Hepatocyte (in vitro differentiated cells): ENCODE results near the gene FAN1. TPM values are rescaled to one million over a fixed set of nuclear protein-coding genes. Genes with fewer than 3 reads are reported as not detected.

Experiments
- DNase-seq: peaks from one replicate; pipeline ENCODE4 v3.0.0-alpha.2; 2016; ENCODE audit warnings: low spot score
- H2AFZ ChIP-seq: fragments of 200-600 bp; sonication (generic); 2 replicates; pipeline ENCODE4 v1.6.0; 2016; ENCODE audit warnings: antibody characterized with exemption, mild to moderate bottlenecking
- H3K27ac ChIP-seq: fragments of 200-600 bp; sonication (generic); 2 replicates; pipeline ENCODE4 v1.5.1; 2016; ENCODE audit warnings: mild to moderate bottlenecking
- H3K27me3 ChIP-seq: fragments of 200-600 bp; sonication (generic); 2 replicates; pipeline ENCODE4 v1.6.1; 2016
- H3K36me3 ChIP-seq: fragments of 200-600 bp; sonication (generic); replicated peaks from 2 replicates; pipeline ENCODE4 v1.5.1; 2016; ENCODE audit warnings: low read depth; ENCODE audit not compliant: insufficient read depth
- H3K4me1 ChIP-seq: fragments of 200-600 bp; sonication (generic); 2 replicates; pipeline ENCODE4 v1.5.1; 2016; ENCODE audit warnings: mild to moderate bottlenecking, moderate library complexity; ENCODE audit not compliant: insufficient read depth
- H3K4me2 ChIP-seq: fragments of 200-600 bp; sonication (generic); 2 replicates; pipeline ENCODE4 v1.6.0; 2016
- H3K4me3 ChIP-seq: fragments of 200-600 bp; sonication (generic); 2 replicates; pipeline ENCODE4 v1.5.1; 2016; ENCODE audit warnings: mild to moderate bottlenecking
- H3K79me2 ChIP-seq: fragments of 200-600 bp; sonication (generic); 2 replicates; pipeline ENCODE4 v1.6.0; 2017; ENCODE audit warnings: mild to moderate bottlenecking
- H3K9me2 ChIP-seq: fragments of 200-600 bp; sonication (generic); replicated peaks from 2 replicates; pipeline ENCODE4 v1.6.0; 2017; ENCODE audit warnings: mild to moderate bottlenecking; ENCODE audit not compliant: insufficient read depth
- H3K9me3 ChIP-seq: fragments of 200-600 bp; sonication (generic); 2 replicates; pipeline ENCODE4 v1.5.1; 2016; ENCODE audit warnings: low read depth, mild to moderate bottlenecking
- H4K20me1 ChIP-seq: fragments of 200-600 bp; sonication (generic); 2 replicates; pipeline ENCODE4 v1.6.0; 2016; ENCODE audit warnings: mild to moderate bottlenecking; ENCODE audit not compliant: insufficient read depth, poor library complexity, severe bottlenecking
- CTCF ChIP-seq: fragments of 200-600 bp; sonication (generic); IDR thresholded peaks from 2 replicates; pipeline ENCODE4 v1.5.1; 2016; ENCODE audit warnings: antibody characterized with exemption, mild to moderate bottlenecking; ENCODE audit not compliant: poor library complexity
- EZH2 ChIP-seq: fragments of 200-600 bp; sonication (generic); IDR thresholded peaks from 2 replicates; pipeline ENCODE4 v1.6.1; 2016; ENCODE audit warnings: antibody characterized with exemption, mild to moderate bottlenecking, borderline replicate concordance
- EZH2phosphoT487 ChIP-seq: fragments of 200-600 bp; sonication (generic); IDR thresholded peaks from one replicate; pipeline ENCODE4 v1.6.1; 2018; ENCODE audit warnings: antibody characterized with exemption, mild to moderate bottlenecking, low read depth, moderate library complexity; ENCODE audit not compliant: unreplicated experiment, severe bottlenecking
- WGBS: methylation state at CpG from one replicate; pipeline ENCODE4 v1.1.6; 2016; ENCODE audit warnings: low lambda C conversion rate; ENCODE audit errors: missing lambda C conversion rate; 5-methylcytosine and 5-hydroxymethylcytosine counted together
- polyA plus RNA-seq: library from polyadenylated mRNA; unstranded; fragments of >200 nt; fragmentation: Nextera tagmentation; extraction: Ambion mirVana; gene quantifications from 2 replicates; pipeline ENCODE4 v1.2.1, GENCODE V29; 2016
- total RNA-seq: library from RNA; depleted of rRNA; stranded (reverse); fragments of >200 nt; gene quantifications from 2 replicates; pipeline ENCODE4 v1.2.3, GENCODE V29; 2014

The FAN1 gene
- total and polyA plus RNA-seq, 2 experiments from 2014 or later = 8.3 to 19.2 TPM

- H3K9me3 ChIP-seq = no peaks in the 10 kb centered on the region
- H3K4me2 ChIP-seq = no peak overlapping the region
- no peaks in the 10 kb centered on the region for H3K36me3 ChIP-seq
- no peak overlapping the region for H2AFZ ChIP-seq
- WGBS = 77% methylated on average over 7 of the region's 7 CpGs
- H3K27ac ChIP-seq = peak overlapping the region; percentile 12
- no peak for DNase-seq
- no peaks in the 10 kb centered on the region for H3K79me2 ChIP-seq
- H3K4me3 ChIP-seq = no peak overlapping the region
- no peak for TF ChIP-seq EZH2phosphoT487
- no peak for TF ChIP-seq CTCF
- no peak for TF ChIP-seq EZH2
- no peaks in the 10 kb centered on the region for H3K9me2 ChIP-seq
- H3K27me3 ChIP-seq = no peaks in the 10 kb centered on the region
- H3K4me1 ChIP-seq = peaks cover 5% of the 10 kb centered on the region
- H4K20me1 ChIP-seq = no peaks in the 10 kb centered on the region
Observed at GRCh38 chr15:30923429-30923828, 19.7 kb downstream of the FAN1 start.

GRCh38 chr15:30924353-30924752 is 20.6 kb downstream of the FAN1 start:
- Histone ChIP-seq H3K4me2 (no peak overlapping the region), H3K36me3 (no peaks in the 10 kb centered on the region), H4K20me1 (no peaks in the 10 kb centered on the region), H3K27ac (no peak overlapping the region), H3K27me3 (no peaks in the 10 kb centered on the region), H3K79me2 (no peaks in the 10 kb centered on the region), H3K9me3 (no peaks in the 10 kb centered on the region), H3K4me1 (peaks cover 5% of the 10 kb centered on the region), H3K9me2 (no peaks in the 10 kb centered on the region), H2AFZ (no peak overlapping the region), H3K4me3 (no peak overlapping the region)
- DNase-seq = no peak
- 94% methylated on average over 5 of the region's 5 CpGs for WGBS
- TF ChIP-seq EZH2 (no peak), EZH2phosphoT487 (no peak), CTCF (no peak)

GRCh38 chr15:30925686-30926085 is 22.0 kb downstream of the FAN1 start:
- Histone ChIP-seq H3K4me2 (no peak overlapping the region), H3K27me3 (no peaks in the 10 kb centered on the region), H3K9me3 (no peaks in the 10 kb centered on the region), H3K4me1 (peaks cover 5% of the 10 kb centered on the region), H2AFZ (no peak overlapping the region), H3K27ac (no peak overlapping the region), H3K36me3 (no peaks in the 10 kb centered on the region), H3K4me3 (no peak overlapping the region), H3K9me2 (no peaks in the 10 kb centered on the region), H4K20me1 (no peaks in the 10 kb centered on the region), H3K79me2 (no peaks in the 10 kb centered on the region)
- no peak for DNase-seq
- TF ChIP-seq CTCF = no peak
- no peak for TF ChIP-seq EZH2phosphoT487
- no peak for TF ChIP-seq EZH2
- WGBS = 94% methylated on average over 9 of the region's 9 CpGs

- WGBS = 95% methylated on average over 8 of the region's 8 CpGs
- Histone ChIP-seq H2AFZ (no peak overlapping the region), H4K20me1 (no peaks in the 10 kb centered on the region), H3K4me2 (no peak overlapping the region), H3K9me2 (no peaks in the 10 kb centered on the region), H3K27ac (no peak overlapping the region), H3K4me1 (peaks cover 5% of the 10 kb centered on the region), H3K4me3 (no peak overlapping the region), H3K36me3 (no peaks in the 10 kb centered on the region), H3K9me3 (no peaks in the 10 kb centered on the region), H3K79me2 (no peaks in the 10 kb centered on the region), H3K27me3 (no peaks in the 10 kb centered on the region)
- no peak for DNase-seq
- no peak for TF ChIP-seq EZH2phosphoT487
- TF ChIP-seq CTCF = no peak
- no peak for TF ChIP-seq EZH2
Observed at GRCh38 chr15:30926161-30926560, 22.4 kb downstream of the FAN1 start.
